Right kidney (tissue), 1 donor: ENCODE measurements around the gene NMNAT2.
A peak's percentile ranks its signal among the peaks of the same experiment; 100 is the strongest.

ENCODE experiments used
- DNase-seq: peaks from one replicate; pipeline ENCODE4 v3.0.0-alpha.2; 2016

The NMNAT2 gene

DNA sequence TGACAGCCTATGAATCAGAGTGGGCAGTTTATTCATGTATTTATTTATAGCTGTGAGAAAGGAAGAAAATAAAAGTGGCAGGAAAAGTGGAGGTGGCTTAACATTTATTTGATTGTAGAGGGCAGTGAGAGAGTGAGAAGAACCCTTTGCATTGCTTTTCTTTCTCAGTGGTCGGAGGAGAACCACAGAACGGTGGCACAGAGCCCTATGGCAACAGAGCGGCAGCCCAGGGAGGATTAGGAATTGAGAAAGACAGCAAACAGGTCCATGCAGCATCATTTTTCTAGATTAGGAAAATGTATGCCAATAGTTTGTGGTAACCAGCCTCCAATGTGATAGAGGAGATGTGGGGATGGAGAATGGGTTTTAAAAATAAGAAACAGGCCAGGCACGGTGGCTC lies 53.1 kb downstream of the NMNAT2 start:
- no peak for DNase-seq

DNA sequence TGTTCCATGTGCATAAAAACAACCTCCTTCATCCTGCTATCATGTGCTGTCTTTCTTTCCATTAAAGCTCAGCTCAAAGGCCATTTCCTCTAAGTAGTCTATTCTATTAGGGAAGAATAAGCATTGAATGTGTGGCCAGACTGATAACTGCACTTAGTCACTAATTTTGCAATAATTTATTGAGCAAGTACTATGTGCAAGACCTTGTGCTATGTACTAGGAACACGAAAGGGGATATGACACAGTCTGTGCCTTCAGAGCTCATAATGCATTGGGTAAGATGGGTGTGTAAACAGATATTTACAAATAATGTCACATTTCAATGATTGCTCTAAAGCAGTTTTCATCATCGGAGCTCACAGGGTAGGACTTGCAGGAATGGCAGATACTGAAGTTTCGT lies 54.2 kb downstream of the NMNAT2 start:
- DNase-seq: no peak

DNA sequence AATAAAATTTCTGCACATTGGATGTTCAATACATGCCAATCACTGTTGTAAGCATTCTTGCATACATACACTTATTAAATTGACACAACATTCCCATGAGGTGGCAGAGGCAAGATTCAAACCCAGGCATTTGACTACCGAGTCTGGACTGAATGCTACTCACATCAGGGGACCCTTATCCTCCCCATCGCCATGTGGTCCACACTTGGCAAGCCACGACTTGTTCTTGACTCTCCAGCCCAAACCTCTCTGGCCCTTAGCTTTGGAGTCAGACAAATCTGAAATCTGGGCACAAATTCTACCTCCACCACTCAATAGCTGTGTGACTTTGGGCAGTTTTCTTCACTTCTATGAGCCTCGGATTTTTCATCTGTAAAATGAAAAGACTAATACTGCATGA lies 57.1 kb downstream of the NMNAT2 start:
- DNase-seq: no peak

DNA sequence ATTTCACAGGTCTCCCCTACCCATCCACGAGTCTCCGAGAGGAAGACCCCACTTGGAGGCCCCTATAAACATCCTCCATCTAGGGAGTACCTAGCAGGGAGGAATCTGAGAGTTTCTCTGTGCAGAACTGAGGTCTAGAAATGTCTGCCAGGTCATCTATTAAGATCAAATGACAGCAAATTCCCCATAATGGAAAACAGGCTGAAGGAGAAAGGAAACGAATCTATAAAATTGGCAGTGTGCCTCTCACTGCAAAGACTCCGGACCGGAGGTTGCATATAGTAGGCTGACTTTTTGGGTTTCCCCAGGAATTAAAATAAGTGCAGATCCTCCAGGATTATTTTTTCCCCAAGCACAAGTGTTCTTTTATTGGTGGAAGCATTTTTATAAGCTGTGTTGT lies 57.7 kb downstream of the NMNAT2 start:
- DNase-seq: no peak

DNA sequence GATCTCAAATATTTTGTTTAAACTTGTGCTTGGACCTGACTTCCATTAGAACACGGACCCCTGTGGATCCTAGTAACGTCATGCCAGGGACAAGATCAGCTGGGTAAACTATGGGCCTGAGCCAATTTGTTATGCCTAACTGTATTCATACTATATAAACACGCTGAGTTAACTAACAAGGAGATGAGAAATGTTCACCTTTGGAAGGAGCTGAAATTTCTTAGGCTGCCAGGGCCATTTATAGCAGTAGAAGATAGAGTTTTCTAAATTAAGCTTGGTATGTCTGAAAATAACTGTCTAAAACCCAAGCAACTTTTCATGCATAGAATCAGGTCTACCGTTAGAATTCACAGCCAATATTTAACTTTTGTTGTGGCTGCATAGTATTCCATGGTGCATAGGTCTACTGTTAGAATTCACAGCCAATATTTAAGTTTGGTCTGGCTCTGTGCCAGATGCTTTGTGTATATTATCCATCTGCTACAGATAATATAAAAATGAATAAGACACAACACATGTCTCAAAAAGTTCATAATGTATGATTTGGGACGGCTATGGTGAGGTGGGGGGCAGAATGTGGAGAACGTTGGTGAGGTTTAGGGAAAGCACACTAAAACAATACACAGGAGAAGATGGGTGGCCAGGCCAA lies 61.5 kb downstream of the NMNAT2 start:
- DNase-seq: no peak

DNA sequence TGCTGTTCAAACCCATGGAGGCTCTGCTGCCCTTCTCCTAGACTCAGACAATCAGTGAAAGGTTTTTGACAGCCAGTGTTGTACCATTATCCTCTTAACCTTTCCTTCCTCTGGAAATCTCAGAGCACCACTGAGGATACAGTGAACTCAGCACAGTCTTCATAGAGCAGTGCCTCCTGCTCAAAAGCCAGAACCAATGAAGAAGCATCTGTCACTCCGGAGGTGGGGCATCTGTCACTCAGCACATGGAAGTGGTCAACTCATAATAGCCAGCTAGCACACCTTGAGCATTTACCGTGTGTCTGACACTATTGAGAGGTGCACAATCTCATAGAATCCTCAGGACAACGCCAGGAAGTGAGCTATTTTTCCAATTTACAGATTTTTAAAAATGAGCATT lies 62.4 kb downstream of the NMNAT2 start:
- DNase-seq: no peak

DNA sequence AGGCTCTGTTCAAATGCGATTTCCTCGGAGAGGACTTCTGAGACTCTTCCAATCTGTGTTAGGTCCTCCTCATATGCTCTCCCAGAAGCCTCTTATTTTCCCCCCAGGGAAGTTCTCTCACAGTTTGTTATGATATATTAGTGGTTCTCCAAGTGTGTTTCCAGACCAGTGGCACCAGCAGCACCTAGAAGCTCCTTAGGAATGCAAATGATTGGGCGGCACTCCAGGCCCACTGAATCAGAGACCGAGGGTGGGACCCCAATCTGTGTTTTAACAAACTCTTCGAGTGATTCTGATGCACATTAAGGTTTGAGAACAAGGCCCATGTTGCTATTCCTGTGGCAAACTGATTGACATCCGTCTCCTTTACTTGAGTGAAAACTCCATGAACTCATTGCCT lies 63.0 kb downstream of the NMNAT2 start:
- DNase-seq: no peak

DNA sequence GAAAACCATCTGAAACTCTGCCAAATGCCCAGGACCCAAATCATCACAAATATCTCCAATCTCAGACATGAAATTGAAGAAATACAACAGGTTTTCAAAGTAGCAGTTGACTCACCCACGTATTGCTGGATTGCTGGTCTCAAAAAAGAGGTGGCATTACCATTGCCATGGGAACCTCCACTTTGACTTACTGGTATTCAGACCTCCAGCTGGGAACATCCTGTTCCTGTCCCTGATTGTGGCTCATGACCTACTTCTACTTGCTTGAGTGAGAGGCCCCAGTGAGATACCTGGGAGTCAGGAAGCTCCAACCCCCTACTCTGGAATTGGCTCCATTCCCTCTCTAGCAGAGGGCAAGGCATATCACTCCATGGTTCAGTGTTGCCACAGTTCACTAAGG lies 64.6 kb downstream of the NMNAT2 start:
- no peak for DNase-seq

DNA sequence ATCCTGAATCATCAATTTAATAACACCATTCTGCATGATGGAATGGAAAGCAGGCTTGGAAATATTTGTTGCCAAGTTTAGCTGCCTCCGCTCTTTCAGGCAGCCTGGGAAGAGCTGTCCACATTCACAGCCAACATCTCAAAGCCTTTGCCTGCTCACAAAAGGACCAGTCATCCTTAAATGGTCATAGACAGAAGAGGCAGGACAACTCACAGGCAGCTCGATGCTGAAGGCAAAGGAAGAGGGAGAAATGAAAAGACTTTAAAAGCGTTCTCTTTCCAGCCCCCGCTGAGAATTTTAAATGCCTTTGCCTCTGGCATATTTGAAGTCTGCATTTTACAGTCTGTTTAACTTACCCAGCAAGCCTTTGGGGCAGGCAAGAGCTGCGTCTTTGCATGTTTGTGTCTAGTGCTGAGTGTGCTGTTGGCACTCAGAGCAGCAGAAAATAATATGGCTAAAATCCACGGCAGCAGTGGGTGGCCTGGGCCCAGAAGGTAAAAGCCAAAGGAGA lies 68.9 kb downstream of the NMNAT2 start:
- no peak for DNase-seq

DNA sequence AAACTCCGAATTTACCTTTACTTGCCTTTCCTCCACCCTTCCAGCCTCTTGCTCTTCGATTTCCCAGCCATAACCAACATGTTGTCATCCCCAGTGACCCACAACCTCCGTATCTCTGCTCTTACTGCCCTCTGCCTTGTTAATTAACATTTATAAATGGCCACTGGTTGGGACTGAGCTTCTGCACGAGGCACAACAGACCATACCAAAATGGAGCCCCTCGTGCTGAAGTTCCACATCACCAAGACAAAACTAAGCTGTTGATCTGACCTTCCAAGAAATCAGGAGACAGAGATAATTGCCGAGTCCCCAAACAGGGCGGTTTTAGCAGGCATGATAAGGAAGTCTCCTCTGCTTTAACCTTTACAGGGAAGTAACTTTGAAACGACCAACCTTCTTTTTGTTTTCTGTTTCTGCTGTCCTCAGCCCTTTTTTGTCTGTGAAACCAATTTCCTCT lies 71.9 kb downstream of the NMNAT2 start:
- no peak for DNase-seq

DNA sequence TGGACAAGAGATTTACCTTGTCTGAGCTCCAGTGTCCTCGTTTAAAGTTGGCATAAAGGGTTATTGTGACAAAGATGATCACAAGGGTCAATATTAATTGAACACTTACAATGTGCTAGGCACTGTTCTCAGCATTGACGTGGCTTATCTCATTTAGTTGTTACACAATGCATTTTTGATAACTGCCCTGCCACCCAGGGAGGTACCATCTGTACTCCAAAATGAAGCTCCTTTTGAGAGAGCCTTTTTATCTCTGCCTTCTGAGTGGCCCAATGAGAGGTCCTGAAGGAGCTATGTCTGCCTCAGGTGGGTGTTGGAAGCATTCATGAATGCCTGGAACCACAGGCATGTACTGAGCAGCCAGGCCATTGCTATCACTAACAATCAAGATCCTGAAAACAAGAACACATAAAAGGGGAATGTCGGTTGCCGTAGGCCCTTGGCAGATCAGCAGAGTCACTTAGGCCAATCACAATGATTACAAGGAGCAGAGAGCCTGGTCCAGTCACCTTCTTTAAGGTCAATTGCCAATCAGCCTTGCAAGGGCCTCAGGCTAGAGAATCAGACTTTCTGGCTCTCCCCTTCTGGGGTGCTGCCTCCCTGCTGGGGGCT lies 78.5 kb downstream of the NMNAT2 start:
- no peak for DNase-seq

DNA sequence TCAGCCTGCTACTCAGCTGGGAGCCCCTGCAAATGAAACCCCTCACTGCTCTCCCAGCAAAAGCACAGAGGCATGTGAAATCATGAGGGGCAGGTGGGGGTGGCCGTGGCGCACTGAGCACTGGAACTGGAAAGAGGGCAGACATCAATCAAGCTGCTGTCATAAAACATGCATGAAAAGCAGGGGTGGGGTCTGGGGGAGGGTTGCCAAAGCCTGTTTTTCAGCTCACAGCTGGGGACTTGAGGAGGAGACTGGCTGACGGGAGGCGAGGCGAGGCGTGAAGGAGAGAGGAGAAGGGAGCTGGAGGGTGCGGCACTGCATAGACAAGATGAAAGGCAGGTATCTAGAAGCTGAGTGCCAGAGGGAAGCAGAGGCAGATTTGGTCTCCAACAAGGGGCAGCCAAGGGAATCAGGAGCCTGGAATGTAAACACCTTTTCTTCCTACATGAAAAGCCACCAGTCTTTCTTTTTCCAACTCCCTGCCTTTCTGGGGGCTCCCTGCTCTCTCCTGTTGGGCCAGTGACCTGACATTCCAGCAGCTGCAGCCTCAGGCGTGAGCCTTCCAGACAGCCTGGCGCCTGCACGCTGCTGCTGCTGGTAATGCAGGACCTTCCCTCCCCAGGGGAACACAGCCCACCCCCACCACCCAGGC lies 87.0 kb downstream of the NMNAT2 start:
- peak; percentile 73 for DNase-seq

DNA sequence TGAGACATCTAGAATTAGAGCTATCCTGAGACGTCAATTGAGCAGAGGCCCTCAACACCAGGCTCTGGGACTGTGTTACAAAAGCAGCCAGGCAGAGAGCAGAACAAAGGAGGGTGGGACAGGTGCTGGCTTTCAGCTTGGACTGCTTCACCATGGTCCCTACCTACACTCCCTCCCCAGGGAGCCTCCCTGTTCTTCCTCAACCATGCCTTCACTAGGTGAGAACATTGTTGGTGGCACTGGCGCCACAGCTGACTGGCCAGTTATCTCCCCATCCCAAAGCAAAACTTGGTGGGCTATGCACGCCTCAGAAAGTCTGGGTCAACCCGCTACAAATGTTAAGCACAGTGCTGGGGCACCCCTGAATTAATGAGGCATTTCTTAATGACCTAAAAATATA lies 87.8 kb downstream of the NMNAT2 start:
- peak; percentile 52 for DNase-seq

DNA sequence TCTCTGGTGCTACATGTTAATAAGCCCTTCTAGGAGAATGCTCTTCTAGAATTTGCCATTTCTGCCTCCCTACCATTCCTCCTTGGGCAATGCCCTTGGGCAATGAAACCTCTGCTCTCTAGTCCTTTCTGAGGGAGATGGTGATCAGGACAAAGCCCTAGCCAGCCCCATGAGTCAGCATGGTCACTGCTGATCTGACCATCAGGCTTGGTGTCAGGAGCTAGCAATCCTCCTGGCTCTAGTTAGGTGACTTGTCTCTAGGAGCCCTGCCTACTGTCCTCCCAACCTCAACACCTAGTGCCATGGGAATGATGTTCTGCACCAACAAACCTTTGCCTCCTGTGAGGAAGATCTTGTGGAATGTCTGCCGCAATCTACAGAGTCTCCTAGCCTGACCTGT lies 89.8 kb downstream of the NMNAT2 start:
- no peak for DNase-seq

DNA sequence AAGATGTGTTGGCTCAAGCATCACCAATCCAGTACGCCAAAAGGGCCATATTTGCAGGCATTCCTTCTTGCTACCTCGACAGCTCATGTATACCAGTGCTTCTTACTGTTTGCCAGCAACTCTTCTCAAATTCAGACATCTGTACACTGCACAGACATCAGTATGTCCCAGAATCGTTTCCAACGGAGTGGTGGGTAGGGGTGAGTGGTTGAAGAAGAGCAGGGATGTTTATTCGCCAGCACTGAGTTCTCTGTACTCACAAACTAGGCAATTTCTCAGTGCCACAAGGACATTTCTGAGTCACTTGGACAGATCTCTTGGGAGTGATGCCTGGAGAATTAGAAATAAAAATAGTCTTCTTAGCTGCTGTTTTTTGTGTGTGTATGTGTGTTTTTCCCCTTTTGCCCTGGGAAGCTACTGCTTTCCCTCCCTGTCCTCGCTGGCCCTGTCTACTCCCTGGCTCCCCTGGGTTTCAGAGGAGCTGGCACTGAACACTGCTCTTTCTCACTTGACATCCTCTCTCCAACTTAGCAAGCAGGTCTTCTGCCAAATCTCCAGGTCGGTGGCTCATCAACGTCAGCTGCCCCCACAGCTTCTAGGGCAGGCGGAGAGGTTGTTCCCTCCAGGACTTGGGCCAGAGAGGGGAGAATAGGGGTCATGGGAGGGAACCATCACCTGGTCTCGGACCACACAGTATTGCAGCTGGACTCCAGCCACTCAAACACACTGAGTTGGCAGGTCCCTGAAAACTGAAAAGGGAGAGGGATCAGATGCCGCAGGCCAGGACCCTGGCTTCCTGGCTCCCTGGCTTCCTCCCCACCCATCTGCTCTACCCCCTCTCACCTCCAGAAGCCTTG lies 90.5 kb downstream of the NMNAT2 start:
- no peak for DNase-seq

DNA sequence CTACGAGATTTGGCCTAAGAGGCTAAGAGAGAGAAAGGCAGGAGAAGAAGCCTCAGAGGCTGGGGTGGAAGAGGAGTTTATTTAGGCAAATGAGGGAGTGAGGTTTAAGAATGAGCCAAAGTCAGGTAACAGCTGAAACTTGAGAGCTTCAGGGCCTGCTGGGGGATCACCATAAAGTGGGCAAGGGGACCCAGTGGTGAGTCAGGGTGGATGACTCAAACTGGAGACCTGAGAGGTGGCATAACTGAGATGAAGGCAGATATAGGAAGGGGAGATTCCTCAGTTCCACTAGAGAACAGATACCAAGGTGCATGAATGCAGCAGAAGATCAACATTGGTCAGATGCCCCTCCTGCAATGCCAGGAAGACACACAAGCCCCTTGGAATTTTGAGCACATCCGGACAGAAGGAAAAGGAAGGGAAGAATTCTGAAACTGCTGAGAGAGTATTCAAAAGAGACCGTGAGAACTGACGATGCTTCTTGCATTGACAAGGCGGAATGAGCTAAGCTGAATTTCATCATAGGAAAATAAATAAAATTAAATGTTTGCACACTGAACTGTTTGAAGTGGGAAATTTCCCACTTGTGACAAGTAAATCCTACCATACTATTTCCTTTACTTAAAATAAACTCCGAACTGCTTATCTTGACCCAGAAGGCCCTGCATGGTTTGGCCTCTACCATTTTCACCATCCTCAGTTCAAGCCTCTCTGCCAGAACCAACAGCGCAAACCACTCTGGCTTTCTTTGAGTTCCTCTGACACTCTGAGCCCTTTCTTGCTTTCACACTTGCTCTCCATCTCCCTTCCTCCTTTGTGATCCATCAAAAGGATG lies 94.1 kb downstream of the NMNAT2 start:
- DNase-seq: no peak

DNA sequence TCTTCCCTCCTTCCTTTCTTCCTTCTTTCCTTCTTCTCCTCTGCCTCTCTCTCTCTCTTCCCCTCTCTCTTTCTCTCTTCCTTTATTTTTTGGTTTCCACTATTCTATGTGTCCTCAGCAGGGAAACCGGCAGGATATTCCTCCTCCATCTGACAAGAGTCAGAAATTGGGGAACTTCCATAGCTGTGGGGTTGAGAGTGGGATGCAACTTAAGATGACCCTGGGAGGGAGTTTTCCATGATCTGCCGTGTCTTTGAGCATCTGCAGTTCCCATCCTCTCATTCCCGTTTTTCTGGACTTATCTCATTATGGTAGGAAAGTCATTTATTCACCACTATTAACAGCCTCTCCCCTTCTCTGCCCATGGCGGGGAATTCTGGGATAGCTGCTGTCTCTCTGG lies 98.6 kb downstream of the NMNAT2 start:
- DNase-seq: no peak

DNA sequence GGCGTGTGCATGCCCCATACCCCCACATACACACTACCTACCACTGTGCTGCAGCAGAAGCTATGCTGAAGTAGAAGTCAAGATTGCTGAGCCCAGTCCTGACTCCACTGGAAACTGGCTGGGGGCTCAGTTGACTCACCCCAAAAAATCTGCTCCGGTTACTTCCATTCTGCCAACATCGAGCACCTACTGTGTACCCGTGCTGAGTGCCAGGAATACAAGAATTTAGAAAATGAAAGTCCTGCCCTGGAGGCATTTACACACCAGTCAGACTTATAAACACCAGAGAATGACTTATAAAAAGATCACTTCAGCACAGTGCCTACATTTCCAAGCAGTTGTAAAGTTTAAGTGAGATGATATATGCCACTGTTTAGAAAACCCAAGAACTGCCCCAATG lies 99.1 kb downstream of the NMNAT2 start:
- DNase-seq: no peak

DNA sequence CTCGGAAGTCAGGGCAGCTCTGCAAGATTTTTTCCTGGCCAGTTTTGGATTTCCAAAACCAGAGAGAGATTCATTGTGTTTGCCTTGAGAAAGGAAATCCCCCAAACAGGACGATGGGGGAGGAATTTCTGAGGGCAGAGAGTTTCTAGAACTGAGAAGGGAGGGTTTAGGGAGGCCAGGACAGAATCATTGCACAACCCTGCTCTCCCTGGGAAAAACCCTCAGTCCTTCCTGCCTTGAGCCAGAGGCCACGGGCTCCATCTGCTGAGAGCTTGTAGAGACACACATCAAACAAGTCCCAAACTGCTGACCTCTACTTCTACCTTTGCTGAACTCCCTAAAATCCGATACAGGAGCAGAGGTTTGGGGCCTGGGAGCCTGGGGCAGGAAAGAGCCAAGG lies 99.7 kb downstream of the NMNAT2 start:
- no peak for DNase-seq

DNA sequence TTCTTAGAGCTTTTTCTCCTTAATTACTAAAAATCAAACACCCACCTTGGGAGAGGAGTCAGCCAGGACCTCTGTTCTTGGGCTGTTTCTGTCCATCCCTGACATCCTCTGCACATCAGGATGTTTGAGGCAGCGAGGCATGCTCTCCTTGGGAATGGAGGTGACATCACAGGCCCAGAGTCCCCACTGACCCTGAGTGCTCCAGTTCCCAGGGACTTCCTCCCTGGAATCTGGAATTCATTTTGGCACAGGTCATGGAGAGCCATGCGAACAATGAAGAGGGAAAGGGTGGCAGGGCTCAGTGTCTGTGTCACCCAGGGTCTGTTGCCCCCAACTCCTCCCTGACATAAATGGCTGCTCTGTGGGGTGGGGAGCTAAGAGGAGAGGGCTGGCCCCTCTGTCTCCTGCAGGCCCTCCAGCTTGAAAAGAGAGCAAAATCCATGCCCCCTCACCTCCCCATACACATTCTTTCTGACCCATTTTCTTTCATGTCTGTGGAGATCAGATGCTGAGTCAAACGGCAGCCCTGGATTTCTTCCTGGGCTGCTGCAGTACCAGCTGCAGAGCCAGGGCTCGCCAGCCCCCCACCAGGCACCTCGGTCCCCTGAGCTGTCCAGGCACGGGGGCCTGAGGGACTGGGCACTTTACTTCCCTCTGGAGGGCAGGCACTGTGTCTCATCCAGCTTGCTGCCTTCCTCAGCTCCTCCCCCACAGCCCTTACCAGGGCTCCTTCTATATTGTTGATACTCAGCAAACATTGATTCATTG lies 102.0 kb downstream of the NMNAT2 start:
- no peak for DNase-seq

DNA sequence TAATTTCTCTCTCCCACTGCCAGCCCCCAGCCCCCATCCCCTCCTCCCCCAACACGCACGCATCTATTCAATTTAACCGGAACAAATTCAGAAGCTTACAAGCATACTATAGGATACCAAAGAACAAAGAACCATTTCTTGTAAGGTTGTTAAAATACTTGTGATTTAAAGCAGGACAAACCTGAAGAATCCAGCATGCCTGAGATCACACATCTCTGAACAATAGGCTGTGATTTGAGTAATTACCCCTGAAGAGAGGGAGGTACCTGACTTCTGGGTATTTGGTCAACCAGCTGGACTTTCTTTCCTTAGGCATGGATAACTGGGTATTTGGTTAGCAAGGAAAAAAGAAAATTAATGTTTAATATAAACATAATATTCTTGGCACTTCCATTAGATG lies 105.1 kb downstream of the NMNAT2 start:
- no peak for DNase-seq
